Fibroblast of lung (primary cell): ENCODE results near the gene OR6S1. TPM values are rescaled to one million over a fixed set of nuclear protein-coding genes. Genes with fewer than 3 reads are reported as not detected.

Experiments
- DNase-seq, 2 donors: peaks; one replicate each; pipeline versions ENCODE4 v3.0.0 to v3.0.0-alpha.2; 2010; ENCODE audit warnings: low read depth in 2 of 2
- H2AFZ ChIP-seq: 2 replicates; pipeline ENCODE4 v1.5.1; 2012; ENCODE audit warnings: low read length, control low read depth, inconsistent platforms
- H3K27ac ChIP-seq: 2 replicates; pipeline ENCODE4 v1.5.1; 2011; ENCODE audit warnings: low read length, control low read depth; ENCODE audit not compliant: insufficient read depth
- H3K27me3 ChIP-seq: 2 replicates; pipeline ENCODE4 v1.5.1; 2011; ENCODE audit warnings: mild to moderate bottlenecking, low read length; ENCODE audit not compliant: control insufficient read depth, insufficient read depth
- H3K36me3 ChIP-seq: 2 replicates; pipeline ENCODE4 v1.5.1; 2011; ENCODE audit warnings: low read length; ENCODE audit not compliant: control insufficient read depth, insufficient read depth
- H3K4me1 ChIP-seq: 2 replicates; pipeline ENCODE4 v1.5.1; 2011; ENCODE audit warnings: low read length; ENCODE audit not compliant: control insufficient read depth, insufficient read depth; ENCODE audit errors: extremely low read depth
- H3K4me2 ChIP-seq: 2 replicates; pipeline ENCODE4 v1.5.1; 2011; ENCODE audit warnings: low read length, control low read depth; ENCODE audit not compliant: insufficient read depth; ENCODE audit errors: extremely low read depth
- H3K4me3 ChIP-seq, 4 experiments: fragments of 200-600 bp in 1 of 4; sonication (generic) in 1 of 4; replicated peaks in 1 of 4; 2 replicates each; pipeline ENCODE4 v1.5.1; 2011 to 2016; ENCODE audit warnings: low read length in 4 of 4, low read depth in 3 of 4, mild to moderate bottlenecking in 3 of 4, control low read depth in 2 of 4, inconsistent platforms in 1 of 4, mixed read lengths in 1 of 4; ENCODE audit not compliant: insufficient read depth in 1 of 4; ENCODE audit errors: control extremely low read depth in 1 of 4
- H3K79me2 ChIP-seq: 2 replicates; pipeline ENCODE4 v1.5.1; 2012; ENCODE audit warnings: mild to moderate bottlenecking, low read length, inconsistent platforms; ENCODE audit not compliant: control insufficient read depth, insufficient read depth
- H3K9ac ChIP-seq: 2 replicates; pipeline ENCODE4 v1.5.1; 2011; ENCODE audit warnings: mild to moderate bottlenecking, low read length, control low read depth; ENCODE audit not compliant: insufficient read depth
- H3K9me3 ChIP-seq: 2 replicates; pipeline ENCODE4 v1.5.1; 2012; ENCODE audit warnings: low read depth, low read length; ENCODE audit not compliant: control insufficient read depth, insufficient read depth
- H4K20me1 ChIP-seq: 2 replicates; pipeline ENCODE4 v1.5.1; 2011; ENCODE audit warnings: low read length; ENCODE audit not compliant: control insufficient read depth, insufficient read depth; ENCODE audit errors: extremely low read depth
- EZH2 ChIP-seq: IDR thresholded peaks from 2 replicates; pipeline ENCODE4 v1.5.1; 2012; ENCODE audit warnings: low read length, control low read depth, mild to moderate bottlenecking; ENCODE audit errors: missing control alignments
- polyA plus RNA-seq, 2 donors: library from polyadenylated mRNA; depleted of rRNA in 1 of 2; stranded (reverse) in 1 of 2; unstranded in 1 of 2; fragments of >200 nt; gene quantifications; 2 replicates each; pipeline ENCODE4 v1.2.1, GENCODE V29; 2011 to 2012; ENCODE audit warnings: missing spikeins in 1 of 2
- total RNA-seq: library from RNA; depleted of rRNA; stranded (reverse); fragments of >200 nt; gene quantifications from 2 replicates; pipeline ENCODE4 v1.2.1, GENCODE V29; 2014
- TF ChIP-seq, protein P1 (sequence below), 2 donors: IDR thresholded peaks in 1 of 2; conservative IDR thresholded peaks in 1 of 2; 1 replicate in 1 of 2; 2 replicates in 1 of 2; pipeline ENCODE4 v1.5.1; 2011 to 2012; ENCODE audit warnings: low read length in 2 of 2, control low read depth in 1 of 2, inconsistent platforms in 1 of 2, low read depth in 1 of 2, mild to moderate bottlenecking in 1 of 2

OR6S1 gene
- total and polyA plus RNA-seq, 2 donors (not counting 1 experiment from before 2014, with no cell fraction given), result not detected

DNA sequence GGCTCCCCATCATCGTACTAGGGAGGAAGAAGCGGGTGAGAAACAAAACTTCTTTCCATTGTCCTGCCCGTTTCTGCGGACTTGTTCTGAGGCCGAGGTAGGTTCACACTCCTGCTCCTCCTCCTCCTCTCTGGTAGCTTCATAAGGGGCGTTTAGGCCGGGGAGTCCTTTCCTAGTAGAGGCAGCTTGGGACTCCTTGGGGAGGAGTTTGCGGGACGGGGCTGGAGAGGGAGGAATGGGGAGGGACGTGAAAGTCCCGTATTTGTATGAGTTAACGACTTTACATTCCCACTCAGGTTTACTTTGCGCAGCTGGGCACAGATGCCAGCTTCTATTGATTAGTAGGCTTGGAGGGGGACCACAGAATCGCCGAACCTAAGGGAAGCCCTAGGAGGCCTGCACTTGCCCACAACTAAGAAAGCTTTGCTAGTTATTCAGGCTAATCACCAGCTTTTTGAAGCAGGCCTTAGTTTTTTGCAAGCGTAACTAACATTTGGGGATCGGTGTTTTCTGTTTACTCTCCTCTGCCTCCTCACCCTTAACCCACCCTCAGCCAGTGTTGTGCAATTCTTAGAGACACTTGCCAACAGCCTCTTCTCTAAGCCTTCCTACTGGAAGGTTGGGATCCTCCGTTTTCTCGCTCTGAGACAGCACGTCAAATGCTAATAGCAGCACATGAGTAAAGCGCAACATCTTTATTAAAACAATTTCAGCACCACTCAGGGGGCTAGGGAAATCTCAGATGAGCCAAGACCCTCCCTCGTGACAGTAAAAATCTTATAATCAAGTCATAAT is 43.4 kb upstream of the OR6S1 start:
- Histone ChIP-seq H3K36me3 (no peaks in the 10 kb centered on the region), H3K4me2 (peak overlapping the region; percentile 98), H3K79me2 (no peaks in the 10 kb centered on the region), H2AFZ (peak overlapping the region; percentile 99), H3K27me3 (no peaks in the 10 kb centered on the region), H3K4me1 (no peaks in the 10 kb centered on the region), H3K4me3 (peak overlapping the region; percentile 82 to 92 (median 84)), H3K9ac (peak overlapping the region; percentile 65), H3K27ac (peak overlapping the region; percentile 92), H4K20me1 (no peaks in the 10 kb centered on the region), H3K9me3 (no peaks in the 10 kb centered on the region)
- DNase-seq, result peak; percentile 50 to 70
- no peak for TF ChIP-seq EZH2

DNA sequence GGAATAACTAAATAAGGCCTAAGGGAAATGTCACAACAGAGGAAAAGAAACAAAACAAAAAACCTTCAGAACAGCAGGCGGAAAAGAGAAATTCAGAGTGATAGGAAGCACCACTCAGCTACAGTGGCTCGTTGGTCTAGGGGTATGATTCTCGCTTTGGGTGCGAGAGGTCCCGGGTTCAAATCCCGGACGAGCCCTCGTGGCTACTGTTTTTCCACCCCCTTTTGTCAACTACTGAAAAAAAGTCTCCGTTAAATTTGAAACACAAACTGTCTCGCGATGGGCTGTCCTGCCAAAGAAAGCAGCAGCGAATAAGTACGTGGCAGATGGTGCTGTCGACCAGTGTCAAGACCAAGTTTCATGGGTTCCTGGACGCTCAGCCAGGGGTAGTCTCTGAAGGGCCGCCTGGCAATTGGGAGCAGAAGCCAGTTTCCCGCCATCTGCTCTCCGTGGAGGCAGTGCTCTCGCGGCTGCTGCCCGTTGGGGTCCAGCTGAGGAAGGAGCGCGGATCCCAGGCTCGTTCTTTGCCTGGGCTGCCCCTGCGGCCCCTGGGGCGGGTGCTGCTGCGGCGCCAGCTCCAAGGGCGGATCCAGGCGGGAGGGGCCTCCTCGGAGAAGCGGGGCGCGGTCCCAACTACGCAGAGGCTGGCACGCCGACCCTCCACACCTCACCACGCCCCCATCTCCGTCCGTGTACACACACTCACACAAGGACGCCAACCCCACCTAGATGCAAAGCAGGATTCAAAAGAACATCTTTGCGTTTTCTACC is 42.6 kb upstream of the OR6S1 start, which contains the start of gene RNASE4:
RNASE4 (plus strand) TSS at position 670 of the 771 bp plus-strand sequence. CDS start 14,812 bp downstream, outside the sequence.
- Histone ChIP-seq H3K79me2 (no peaks in the 10 kb centered on the region), H3K9me3 (no peaks in the 10 kb centered on the region), H3K9ac (peak within 1 kb of the TSS; percentile 97), H3K27ac (peak within 1 kb of the TSS; percentile 99), H3K4me1 (no peaks in the 10 kb centered on the region), H2AFZ (peak within 1 kb of the TSS; percentile 99), H3K4me2 (peak within 1 kb of the TSS; percentile 99), H3K4me3 (peak within 1 kb of the TSS; percentile 82 to 99 (median 92)), H4K20me1 (no peaks in the 10 kb centered on the region), H3K27me3 (no peaks in the 10 kb centered on the region), H3K36me3 (no peaks in the 10 kb centered on the region)
- DNase-seq, result peak; percentile 90 to 91
- TF ChIP-seq, protein P1, sequence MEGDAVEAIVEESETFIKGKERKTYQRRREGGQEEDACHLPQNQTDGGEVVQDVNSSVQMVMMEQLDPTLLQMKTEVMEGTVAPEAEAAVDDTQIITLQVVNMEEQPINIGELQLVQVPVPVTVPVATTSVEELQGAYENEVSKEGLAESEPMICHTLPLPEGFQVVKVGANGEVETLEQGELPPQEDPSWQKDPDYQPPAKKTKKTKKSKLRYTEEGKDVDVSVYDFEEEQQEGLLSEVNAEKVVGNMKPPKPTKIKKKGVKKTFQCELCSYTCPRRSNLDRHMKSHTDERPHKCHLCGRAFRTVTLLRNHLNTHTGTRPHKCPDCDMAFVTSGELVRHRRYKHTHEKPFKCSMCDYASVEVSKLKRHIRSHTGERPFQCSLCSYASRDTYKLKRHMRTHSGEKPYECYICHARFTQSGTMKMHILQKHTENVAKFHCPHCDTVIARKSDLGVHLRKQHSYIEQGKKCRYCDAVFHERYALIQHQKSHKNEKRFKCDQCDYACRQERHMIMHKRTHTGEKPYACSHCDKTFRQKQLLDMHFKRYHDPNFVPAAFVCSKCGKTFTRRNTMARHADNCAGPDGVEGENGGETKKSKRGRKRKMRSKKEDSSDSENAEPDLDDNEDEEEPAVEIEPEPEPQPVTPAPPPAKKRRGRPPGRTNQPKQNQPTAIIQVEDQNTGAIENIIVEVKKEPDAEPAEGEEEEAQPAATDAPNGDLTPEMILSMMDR (conservative IDR thresholded peaks at IDR 0.05 in 1 of 2, IDR thresholded peaks at IDR 0.05 in 1 of 2; ENCODE audit: low read depth in 1 of 2, low read length in 2 of 2), result no peak
- TF ChIP-seq EZH2, result no peak

DNA sequence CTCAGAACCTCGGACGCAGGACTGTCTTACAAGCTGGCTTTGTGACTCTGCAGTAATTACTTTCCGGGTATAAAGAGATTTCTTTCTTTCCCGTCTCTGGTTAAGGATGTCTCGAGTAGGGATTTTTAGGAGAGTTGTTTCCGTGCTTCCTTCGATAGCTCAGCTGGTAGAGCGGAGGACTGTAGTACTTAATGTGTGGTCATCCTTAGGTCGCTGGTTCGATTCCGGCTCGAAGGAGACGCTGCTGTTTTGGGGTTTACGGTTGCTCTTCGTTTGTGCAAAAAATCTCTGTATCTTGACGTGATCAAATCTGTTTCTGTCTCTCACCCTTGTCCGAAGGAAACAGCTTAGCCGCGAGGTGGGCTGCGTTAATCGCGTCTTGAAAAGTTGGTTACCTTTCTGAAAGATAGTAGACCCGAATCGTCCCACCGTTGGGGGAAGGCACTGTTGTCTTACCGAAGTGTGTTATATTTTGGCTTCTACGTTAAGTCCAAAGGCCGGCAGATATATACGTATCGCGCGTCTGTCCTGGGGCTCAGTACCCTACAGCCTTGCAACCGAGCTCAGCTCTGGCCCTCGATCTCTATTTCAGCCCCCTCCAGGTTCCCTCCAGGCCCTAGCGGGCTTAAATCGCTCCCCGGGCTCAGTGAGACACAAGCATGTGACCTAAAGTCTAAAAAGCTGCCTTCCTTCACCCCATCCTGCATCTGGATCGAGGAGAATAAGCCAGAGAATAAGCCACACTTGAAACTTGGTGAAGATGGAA is 41.8 kb upstream of the OR6S1 start:
- H3K9ac ChIP-seq, result peak overlapping the region; percentile 97
- no peaks in the 10 kb centered on the region for H3K79me2 ChIP-seq
- H3K27me3 ChIP-seq, result no peaks in the 10 kb centered on the region
- no peaks in the 10 kb centered on the region for H3K9me3 ChIP-seq
- peak overlapping the region; percentile 99 for H3K27ac ChIP-seq
- H2AFZ ChIP-seq, result peak overlapping the region; percentile 88
- H3K4me3 ChIP-seq, result peak overlapping the region; percentile 82 to 99 (median 92)
- no peaks in the 10 kb centered on the region for H3K4me1 ChIP-seq
- peak overlapping the region; percentile 99 for H3K4me2 ChIP-seq
- peak; percentile 88 to 96 for DNase-seq
- H3K36me3 ChIP-seq, result no peaks in the 10 kb centered on the region
- H4K20me1 ChIP-seq, result no peaks in the 10 kb centered on the region
- TF ChIP-seq, protein P1 (conservative IDR thresholded peaks at IDR 0.05 in 1 of 2, IDR thresholded peaks at IDR 0.05 in 1 of 2; ENCODE audit: low read depth in 1 of 2, low read length in 2 of 2), result no peak
- TF ChIP-seq EZH2, result no peak
